B cell (primary cell): ENCODE data around the gene AEBP1. TPM values are rescaled to one million over a fixed set of nuclear protein-coding genes. Genes with fewer than 3 reads are reported as not detected.

Source experiments
- ATAC-seq: fragments of 200-7000 bp; cut with Tn5 transposase; one replicate; pipeline ENCODE4 v1.10.0; 2021; ENCODE audit warnings: low read depth, mild to moderate bottlenecking, moderate number of reproducible peaks, moderate library complexity
- CTCF ChIA-PET: fragments of 350-600 bp; sonication (Branson Sonifier 250); formaldehyde crosslinking; loops from one replicate; lab custom pipeline; 2021; ENCODE audit warnings: antibody characterized with exemption, inconsistent platforms; lab: Charles Lee
- POLR2A ChIA-PET: fragments of 350-600 bp; sonication (Branson Sonifier 250); formaldehyde crosslinking; loops from one replicate; lab custom pipeline; 2021; ENCODE audit warnings: antibody characterized with exemption; lab: Charles Lee
- DNase-seq: peaks from one replicate; pipeline ENCODE4 v3.0.0; 2013
- H2AFZ ChIP-seq: 2 replicates; pipeline ENCODE4 v1.6.1; 2012; ENCODE audit warnings: mild to moderate bottlenecking, low read depth, low read length; ENCODE audit not compliant: insufficient read depth, poor library complexity, severe bottlenecking
- H3K27ac ChIP-seq, 2 donors: 1 replicate in 1 of 2; 2 replicates in 1 of 2; pipeline ENCODE4 v1.5.1; 2012 to 2013; ENCODE audit warnings: low read length in 2 of 2, mild to moderate bottlenecking in 2 of 2, moderate library complexity in 1 of 2
- H3K27me3 ChIP-seq, 4 experiments: fragments of 200-600 bp in 1 of 4; sonication (generic) in 1 of 4; replicated peaks in 1 of 4; 1 replicate in 2 of 4; 2 replicates in 2 of 4; pipeline versions ENCODE4 v1.6.1 to v1.7.0; 2013 to 2016; ENCODE audit warnings: low read length in 3 of 4, mild to moderate bottlenecking in 2 of 4, mixed read lengths in 1 of 4, moderate library complexity in 1 of 4; ENCODE audit not compliant: insufficient read depth in 4 of 4, control insufficient read depth in 3 of 4; ENCODE audit errors: control extremely low read depth in 1 of 4
- H3K36me3 ChIP-seq, 2 experiments: replicated peaks in 1 of 2; 1 replicate in 1 of 2; 2 replicates in 1 of 2; pipeline versions ENCODE4 v1.6.1 to v1.7.1; 2013; ENCODE audit warnings: low read length in 1 of 2; ENCODE audit not compliant: insufficient read depth in 2 of 2, control insufficient read depth in 1 of 2; ENCODE audit errors: control extremely low read depth in 1 of 2, extremely low read depth in 1 of 2
- H3K4me1 ChIP-seq, 2 donors: fragments of 200-600 bp in 1 of 2; sonication (generic) in 1 of 2; 1 replicate in 1 of 2; 2 replicates in 1 of 2; pipeline versions ENCODE4 v1.5.1 to v1.6.1; 2013 to 2017; ENCODE audit warnings: low read length in 2 of 2; ENCODE audit not compliant: control insufficient read depth in 2 of 2, insufficient read depth in 2 of 2
- H3K4me2 ChIP-seq: replicated peaks from 2 replicates; pipeline ENCODE3; 2012; ENCODE audit warnings: mild to moderate bottlenecking, low read depth, low read length; ENCODE audit not compliant: poor library complexity, severe bottlenecking
- H3K4me3 ChIP-seq, 5 experiments: fragments of 200-600 bp in 1 of 5; sonication (generic) in 1 of 5; 1 replicate in 3 of 5; 2 replicates in 2 of 5; pipeline versions ENCODE4 v1.5.1 to v1.7.0; 2011 to 2016; ENCODE audit warnings: low read length in 4 of 5, mild to moderate bottlenecking in 4 of 5, low read depth in 2 of 5, control low read depth in 1 of 5, moderate library complexity in 1 of 5; ENCODE audit not compliant: insufficient read depth in 1 of 5; ENCODE audit errors: control extremely low read depth in 1 of 5, extremely low read depth in 1 of 5
- H3K79me2 ChIP-seq: fragments of 200-600 bp; sonication (generic); one replicate; pipeline ENCODE4 v1.6.0; 2016; ENCODE audit warnings: low read length; ENCODE audit not compliant: control insufficient read depth, insufficient read depth
- H3K9ac ChIP-seq: fragments of 200-600 bp; sonication (generic); 2 replicates; pipeline ENCODE4 v1.6.1; 2017; ENCODE audit warnings: mild to moderate bottlenecking, low read length, moderate library complexity
- H3K9me3 ChIP-seq, 3 donors: one replicate each; pipeline versions ENCODE4 v1.6.1 to v1.7.1; 2013; ENCODE audit warnings: low read length in 2 of 3; ENCODE audit not compliant: control insufficient read depth in 2 of 3, insufficient read depth in 1 of 3; ENCODE audit errors: control extremely low read depth in 1 of 3
- H4K20me1 ChIP-seq: 2 replicates; pipeline ENCODE4 v1.6.0; 2012; ENCODE audit warnings: mild to moderate bottlenecking, low read length; ENCODE audit not compliant: insufficient read depth, control insufficient read depth, poor library complexity, severe bottlenecking
- H3K27ac Mint-ChIP-seq: one replicate; pipeline ENCODE4 v1.8.0; 2021; ENCODE audit warnings: mixed read lengths
- H3K27me3 Mint-ChIP-seq: one replicate; pipeline ENCODE4 v1.8.0; 2021; ENCODE audit warnings: mixed read lengths
- H3K4me1 Mint-ChIP-seq: one replicate; pipeline ENCODE4 v1.8.0; 2021; ENCODE audit warnings: mixed read lengths
- H3K4me3 Mint-ChIP-seq: one replicate; pipeline ENCODE4 v1.8.0; 2021; ENCODE audit warnings: mixed read lengths
- H3K9me3 Mint-ChIP-seq: one replicate; pipeline ENCODE4 v1.8.0; 2022; ENCODE audit warnings: mixed read lengths; ENCODE audit not compliant: insufficient read depth
- CTCF ChIP-seq: fragments of 200-600 bp; IDR thresholded peaks from one replicate; pipeline ENCODE4 v1.8.0; 2022; ENCODE audit warnings: antibody characterized with exemption, mild to moderate bottlenecking
- EZH2 ChIP-seq: IDR thresholded peaks from 2 replicates; pipeline ENCODE4 v1.6.1; 2012; ENCODE audit warnings: borderline replicate concordance, low read depth, mild to moderate bottlenecking, moderate library complexity, low read length; ENCODE audit not compliant: insufficient read depth, poor library complexity, severe bottlenecking
- WGBS: methylation state at CpG from one replicate; pipeline ENCODE4 v1.1.5; 2013; ENCODE audit warnings: missing lambda C conversion rate; ENCODE audit not compliant: insufficient coverage; 5-methylcytosine and 5-hydroxymethylcytosine counted together
- intact Hi-C: fragments of 100-400 bp; cut with micrococcal nuclease; formaldehyde crosslinking; loops from one replicate; pipeline ENCODE4 v1.10.0; 2022
- polyA plus RNA-seq: library from polyadenylated mRNA; depleted of rRNA; stranded (reverse); fragments of >200 nt; gene quantifications from 2 replicates; pipeline ENCODE4 v1.2.3, GENCODE V29; 2012
- total RNA-seq, 2 donors: library from RNA; stranded (reverse); fragments of 120-200 nt in 1 of 2; gene quantifications; 1 replicate in 1 of 2; 2 replicates in 1 of 2; pipeline versions ENCODE4 v1.2.3 to v1.2.4, GENCODE V29; 2013 to 2022

AEBP1 gene
- total and polyA plus RNA-seq, 2 donors (not counting 1 experiment from before 2014, with no cell fraction given), result 20.2 to 36.7 TPM

- ATAC-seq (no peak), DNase-seq (no peak)
- H3K27ac Mint-ChIP-seq, result no peak overlapping the region
- H3K9me3 ChIP-seq, result no peaks in the 10 kb centered on the region
- peaks cover 0 to 5% (median under 1%) of the 10 kb centered on the region in 4 experiments for H3K27me3 ChIP-seq
- TF ChIP-seq EZH2 (no peak), CTCF (no peak)
- intact Hi-C loops, result no loop called here
- POLR2A ChIA-PET, result no interaction called here
- no peaks in the 10 kb centered on the region for H3K9me3 Mint-ChIP-seq
- no peak overlapping the region for H3K27ac ChIP-seq
- H3K79me2 ChIP-seq, result no peaks in the 10 kb centered on the region
- H3K4me1 Mint-ChIP-seq, result no peaks in the 10 kb centered on the region
- no peak overlapping the region for H3K9ac ChIP-seq
- 91% methylated on average over 12 of the region's 14 CpGs for WGBS
- H3K4me3 Mint-ChIP-seq, result no peak overlapping the region
- no peak overlapping the region for H2AFZ ChIP-seq
- H3K4me2 ChIP-seq, result no peak overlapping the region
- H3K4me3 ChIP-seq, result no peak overlapping the region
- no peaks in the 10 kb centered on the region for H3K36me3 ChIP-seq
- H4K20me1 ChIP-seq, result no peaks in the 10 kb centered on the region
- CTCF ChIA-PET, result no interaction called here
- H3K27me3 Mint-ChIP-seq, result no peaks in the 10 kb centered on the region
- H3K4me1 ChIP-seq, result no peaks in the 10 kb centered on the region
These were observed 35.3 kb downstream of the AEBP1 start for GRCh38 chr7:44139311-44140010.

- Histone ChIP-seq H3K4me1 (peaks cover 3 to 5% of the 10 kb centered on the region in 2 donors), H3K4me3 (no peak overlapping the region), H2AFZ (no peak overlapping the region), H3K9ac (no peak overlapping the region), H3K9me3 (no peaks in the 10 kb centered on the region), H4K20me1 (no peaks in the 10 kb centered on the region), H3K27ac (no peak overlapping the region), H3K27me3 (peaks cover 0 to 14% (median 4%) of the 10 kb centered on the region in 4 experiments), H3K79me2 (no peaks in the 10 kb centered on the region), H3K4me2 (no peak overlapping the region), H3K36me3 (no peaks in the 10 kb centered on the region)
- ChIA-PET CTCF (no interaction called here), POLR2A (no interaction called here)
- WGBS, result 92% methylated on average over 6 of the region's 10 CpGs
- Mint-ChIP-seq H3K4me3 (no peak overlapping the region), H3K27me3 (no peaks in the 10 kb centered on the region), H3K27ac (no peak overlapping the region), H3K9me3 (no peaks in the 10 kb centered on the region), H3K4me1 (peaks cover 4% of the 10 kb centered on the region)
- no peak for TF ChIP-seq EZH2
- no peak for TF ChIP-seq CTCF
- ATAC-seq (no peak), DNase-seq (no peak)
- intact Hi-C loops, result no loop called here
These were observed 36.2 kb downstream of the AEBP1 start for GRCh38 chr7:44140341-44140740.
